BJ (cell line): ENCODE results near the gene TMEM41A. TPM values are rescaled to one million over a fixed set of nuclear protein-coding genes. Genes with fewer than 3 reads are reported as not detected.

Source experiments
- CTCF ChIA-PET: fragments of 350-600 bp; formaldehyde crosslinking; extraction: SDS; loops from one replicate; lab custom pipeline; 2021; ENCODE audit warnings: antibody characterized with exemption, inconsistent platforms; lab: Yijun Ruan, JAX
- POLR2A ChIA-PET: fragments of 300-600 bp; sonication (Branson Sonifier 250); formaldehyde crosslinking; extraction: SDS; loops from one replicate; lab custom pipeline; 2021; ENCODE audit warnings: antibody characterized with exemption; lab: Charles Lee
- DNase-seq: peaks from one replicate; pipeline ENCODE4 v3.0.0-alpha.2; 2011; ENCODE audit warnings: low read depth
- H3K27me3 ChIP-seq: 2 replicates; pipeline ENCODE4 v1.6.0; 2011; ENCODE audit warnings: low read length; ENCODE audit not compliant: control insufficient read depth, insufficient read depth
- H3K36me3 ChIP-seq: 2 replicates; pipeline ENCODE4 v1.5.1; 2011; ENCODE audit warnings: low read length; ENCODE audit not compliant: control insufficient read depth, insufficient read depth
- H3K4me3 ChIP-seq: 2 replicates; pipeline ENCODE4 v1.5.1; 2011; ENCODE audit warnings: low read depth, mild to moderate bottlenecking, control low read depth, low read length
- CTCF ChIP-seq: IDR thresholded peaks from 2 replicates; pipeline ENCODE4 v1.5.1; 2011; ENCODE audit warnings: low read depth, mild to moderate bottlenecking, control low read depth, inconsistent platforms, low read length, moderate library complexity; ENCODE audit not compliant: insufficient read depth
- polyA plus RNA-seq: library from polyadenylated mRNA; depleted of rRNA; stranded (reverse); fragments of >200 nt; gene quantifications from 2 replicates; pipeline ENCODE4 v1.2.3, GENCODE V29; 2011

The TMEM41A gene
- polyA plus RNA-seq, 1 experiment = 13.8 TPM

DNA sequence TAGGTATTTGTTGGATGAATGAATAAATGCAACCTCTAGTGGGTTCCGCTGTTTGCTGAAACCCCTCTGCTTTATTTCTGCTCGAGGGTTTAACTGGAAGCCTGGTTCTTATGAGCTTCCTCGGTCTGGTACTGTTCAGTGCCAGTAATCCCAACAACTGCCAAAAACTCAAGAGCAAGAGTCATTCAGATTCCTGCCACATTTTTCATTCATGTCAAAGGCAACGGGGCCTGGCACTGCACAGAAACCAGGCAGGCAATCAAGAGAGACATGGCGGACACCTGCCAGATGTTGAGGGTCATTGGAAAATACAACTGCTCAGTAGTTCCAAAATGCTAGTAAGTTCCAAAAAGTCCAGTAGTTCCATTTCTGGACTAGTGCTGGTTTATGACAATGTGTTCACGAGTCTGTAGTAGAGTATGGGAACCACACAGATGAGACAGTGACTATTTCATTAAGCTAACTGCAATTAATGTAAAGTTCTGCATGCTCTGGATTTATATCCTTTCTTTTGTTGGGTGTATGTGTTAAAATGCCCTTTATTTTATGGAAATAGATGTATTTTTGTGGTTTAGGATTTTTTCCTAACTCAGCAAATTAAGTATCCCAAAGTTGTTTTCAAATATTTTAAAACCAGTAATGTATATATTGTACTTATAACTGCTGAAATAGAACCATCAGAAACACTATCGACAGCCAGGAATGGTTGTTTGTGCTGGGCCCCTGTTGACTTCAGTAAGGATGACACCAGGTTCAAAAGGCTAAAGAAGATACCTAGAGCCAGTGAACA, 22.7 kb upstream of the TMEM41A start:
- CTCF ChIA-PET = interaction anchor here (1.3 kb wide), 2 partner anchors 12 to 54 kb away, joined by 4 to 5 read pairs; no protein-coding TSS in a partner anchor
- Histone ChIP-seq H3K36me3 (no peaks in the 10 kb centered on the region), H3K27me3 (peaks cover 7% of the 10 kb centered on the region; the same call in 1 of the 2 replicates), H3K4me3 (no peak overlapping the region)
- no peak for DNase-seq
- POLR2A ChIA-PET = no interaction called here
- no peak for TF ChIP-seq CTCF

DNA sequence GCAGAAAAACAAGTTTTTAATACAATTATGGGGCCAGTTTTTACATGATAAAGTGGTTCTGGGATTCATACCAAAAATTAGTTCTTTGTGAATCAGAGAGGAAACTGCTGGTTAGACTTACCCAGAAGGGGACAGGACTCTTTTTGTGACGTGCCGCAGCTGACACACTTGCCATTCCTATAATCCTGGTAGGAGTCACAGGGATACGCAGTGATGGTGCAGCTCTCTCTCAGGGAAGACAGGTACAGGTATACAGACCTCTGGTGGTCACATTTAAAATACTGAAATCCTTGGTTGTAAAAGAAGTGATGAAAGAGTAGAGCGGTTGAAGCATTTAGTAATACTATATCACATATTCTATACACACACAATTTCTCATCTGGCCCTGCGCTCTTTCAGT, 20.2 kb upstream of the TMEM41A start:
- Histone ChIP-seq H3K36me3 (no peaks in the 10 kb centered on the region), H3K27me3 (peaks cover 10% of the 10 kb centered on the region), H3K4me3 (no peak overlapping the region)
- DNase-seq = no peak
- ChIA-PET CTCF (no interaction called here), POLR2A (no interaction called here)
- TF ChIP-seq CTCF = no peak

DNA sequence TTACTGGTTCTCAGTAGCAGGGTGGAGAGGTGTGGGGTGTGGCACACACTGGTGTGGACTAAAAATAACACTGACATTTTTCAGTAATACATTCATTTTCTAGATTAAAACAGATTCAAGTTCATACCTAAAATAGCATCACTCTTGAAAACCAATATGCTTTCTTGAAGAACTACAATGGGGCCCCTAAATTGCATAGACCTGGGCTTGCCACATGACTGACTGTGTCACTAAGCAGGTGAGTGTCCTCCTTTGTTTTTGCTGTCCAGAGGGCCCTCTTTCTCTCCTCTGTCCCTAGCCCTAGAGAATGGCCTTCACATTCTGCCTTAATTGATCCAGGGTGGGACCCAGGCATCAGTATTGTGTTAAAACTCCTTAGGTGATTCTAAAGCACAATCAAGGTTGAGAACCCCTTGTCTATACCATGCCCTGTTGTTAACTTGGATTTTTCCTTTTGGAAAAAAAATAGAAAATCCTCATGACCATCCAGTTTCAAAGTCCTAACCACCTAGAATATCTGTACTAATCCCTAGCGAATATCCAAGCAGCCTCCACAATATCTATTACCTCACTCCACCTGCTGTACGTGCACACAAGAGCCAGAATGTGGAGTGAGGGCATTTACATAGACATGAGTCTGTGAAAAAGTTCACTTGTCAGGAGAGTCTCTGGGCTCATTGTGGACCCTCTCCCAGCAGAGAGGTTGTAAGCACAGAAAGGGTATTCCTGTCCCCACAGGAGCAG, 18.7 kb upstream of the TMEM41A start:
- Histone ChIP-seq H3K4me3 (no peak overlapping the region), H3K36me3 (no peaks in the 10 kb centered on the region), H3K27me3 (peaks cover 7% of the 10 kb centered on the region)
- CTCF ChIA-PET = no interaction called here
- POLR2A ChIA-PET = no interaction called here
- DNase-seq = no peak
- no peak for TF ChIP-seq CTCF

- ChIA-PET POLR2A (no interaction called here), CTCF (no interaction called here)
- H3K27me3 ChIP-seq = peaks cover 4% of the 10 kb centered on the region
- no peak overlapping the region for H3K4me3 ChIP-seq
- no peaks in the 10 kb centered on the region for H3K36me3 ChIP-seq
- no peak for TF ChIP-seq CTCF
- DNase-seq = no peak
These were observed 12.9 kb upstream of the TMEM41A start for GRCh38 chr3:185511711-185512110.

DNA sequence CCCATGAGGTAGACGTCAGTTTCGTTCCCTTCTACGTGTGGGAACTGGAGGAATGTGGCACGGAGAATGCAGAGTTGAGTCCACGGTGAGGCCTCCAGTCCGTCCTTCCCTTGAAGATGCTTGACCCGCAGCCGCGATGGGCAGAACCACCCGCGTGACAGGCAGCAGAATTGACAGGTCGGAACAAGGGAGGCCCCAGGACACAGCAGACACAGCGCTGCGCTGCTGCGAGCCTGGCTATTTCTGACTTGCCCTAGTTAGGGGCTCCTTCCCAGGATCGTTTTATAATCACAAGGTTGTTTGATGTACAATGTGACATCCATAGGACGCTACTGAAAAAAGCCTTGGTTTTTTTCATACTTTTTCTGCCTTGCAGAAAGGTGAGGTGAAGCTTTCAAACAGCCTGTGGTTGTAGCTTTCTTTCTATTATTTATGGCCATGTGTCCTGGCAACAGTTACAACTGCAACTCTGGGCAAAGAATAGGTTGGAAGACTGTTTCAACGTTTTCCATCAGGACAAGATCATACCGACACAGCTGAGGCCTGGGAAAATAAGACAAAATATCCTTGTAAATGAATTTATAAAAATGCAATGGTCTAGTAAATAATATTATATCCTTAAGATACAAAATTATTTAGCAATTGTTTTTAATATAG, 9.6 kb upstream of the TMEM41A start:
- TF ChIP-seq CTCF = no peak
- ChIA-PET CTCF (interaction anchor here (0.6 kb wide), 1 partner anchor 68 kb away, joined by 3 read pairs; no protein-coding TSS in a partner anchor), POLR2A (no interaction called here)
- no peaks in the 10 kb centered on the region for H3K36me3 ChIP-seq
- no peak for DNase-seq
- H3K4me3 ChIP-seq = no peak overlapping the region
- peaks cover 2% of the 10 kb centered on the region for H3K27me3 ChIP-seq
